ENCODE measurements around the gene PURB. TPM values are rescaled to one million over a fixed set of nuclear protein-coding genes. Genes with fewer than 3 reads are reported as not detected.

Gene PURB
- total and polyA plus RNA-seq, 10 of the 15 experiments (the other 5 are each of a cell fraction or from before 2014, with no cell fraction given) = 0.77 to 18.6 (median 8.9) TPM

DNA sequence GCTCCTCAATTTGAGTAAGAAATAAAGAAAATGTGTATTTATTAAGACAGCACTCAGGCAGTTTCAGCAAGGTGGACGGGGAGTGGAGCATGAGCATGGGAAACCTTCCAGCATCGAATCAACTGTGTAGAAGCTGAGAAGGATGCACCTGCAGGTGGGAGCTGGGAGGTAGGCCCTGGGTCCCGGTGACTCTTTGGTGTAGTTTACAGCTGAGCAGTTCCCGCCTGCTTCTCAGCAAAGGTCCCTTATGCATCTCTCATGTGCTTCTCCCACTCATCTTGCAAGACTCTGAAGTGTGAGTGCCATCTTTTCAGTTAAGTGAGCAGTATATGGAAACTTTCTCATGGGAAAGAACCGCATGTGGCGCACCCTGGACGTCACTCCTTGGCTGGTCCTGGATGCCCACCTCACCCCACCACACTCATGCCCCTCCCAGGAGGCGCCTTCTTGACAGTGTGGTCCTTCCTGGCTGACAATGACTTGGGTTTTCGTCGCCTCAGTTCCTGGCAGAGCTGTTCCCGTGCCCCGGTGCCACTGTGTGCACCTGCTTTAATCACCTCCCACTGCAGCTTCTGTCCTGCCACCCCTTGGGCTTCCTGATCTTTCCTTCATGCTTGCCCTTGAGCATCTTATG lies 19.8 kb upstream of the PURB start:
- FAIRE-seq (no peak), DNase-seq (ENCODE audit: low read depth, low spot score) (no peak), ATAC-seq (no peak)
- Histone ChIP-seq H2AFZ (ENCODE audit: control insufficient read depth, low read depth, low read length) (no peak overlapping the region), H3K9me3 (replicated peaks; ENCODE audit: control insufficient read depth, insufficient read depth, low read length) (no peaks in the 10 kb centered on the region), H3K4me1 (ENCODE audit: control insufficient read depth, insufficient read depth, low read length) (no peaks in the 10 kb centered on the region), H3K4me3 (no peak overlapping the region), H3K79me2 (ENCODE audit: control insufficient read depth, insufficient read depth, low read length) (no peaks in the 10 kb centered on the region), H4K20me1 (ENCODE audit: control insufficient read depth, insufficient read depth) (no peaks in the 10 kb centered on the region), H3K4me2 (ENCODE audit: control insufficient read depth, insufficient read depth) (no peak overlapping the region), H3K36me3 (ENCODE audit: control insufficient read depth in 2 of 2, insufficient read depth in 2 of 2, low read length in 1 of 2) (no peaks in the 10 kb centered on the region), H3K27ac (ENCODE audit: control insufficient read depth, insufficient read depth) (no peak overlapping the region), H3K9ac (ENCODE audit: control insufficient read depth, insufficient read depth, low read length) (no peak overlapping the region), H3K27me3 (replicated peaks in 1 of 2; ENCODE audit: control insufficient read depth in 2 of 2, insufficient read depth in 2 of 2, low read length in 1 of 2) (no peaks in the 10 kb centered on the region)
- ChIA-PET POLR2A (interaction anchor here (0.8 kb wide), 1 partner anchor 15 kb away, joined by 4 read pairs; no protein-coding TSS in a partner anchor), SMC1A (ENCODE audit: uncharacterized antibody, unreplicated experiment) (interaction anchor here (1.3 kb wide), 1 partner anchor 48 kb away, joined by 4 read pairs; no protein-coding TSS in a partner anchor), CTCF (interaction anchor here (0.8 to 1.4 kb wide), 4 partner anchors 10 to 50 kb away, joined by 3 to 7 read pairs (median 3); no protein-coding TSS in a partner anchor), RAD21 (ENCODE audit: unreplicated experiment) (interaction anchor here (0.5 to 1.2 kb wide), 3 partner anchors 35 to 324 kb away, joined by 3 to 4 read pairs (median 3); no protein-coding TSS in a partner anchor)
- 64% methylated on average over 12 of the region's 12 CpGs for WGBS (ENCODE audit: insufficient coverage, insufficient replicate concordance, low lambda C conversion rate, missing lambda C conversion rate)
- intact Hi-C loops (cut with micrococcal nuclease; ENCODE audit: unreplicated experiment) (no loop called here), in situ Hi-C loops (cut with MboI) (no loop called here)
- BruUV-seq (replicated peaks) = no TSS peak
- TF ChIP-seq ZZZ3 (IDR thresholded peaks at IDR 0.05; ENCODE audit: control insufficient read depth, insufficient read length, low read depth) (no peak), FOS (IDR thresholded peaks at IDR 0.05; ENCODE audit: borderline replicate concordance, extremely low read depth, insufficient read length) (no peak), BRCA1 (IDR thresholded peaks at IDR 0.05; ENCODE audit: low read depth, low read length) (no peak), RAD51 (IDR thresholded peaks at IDR 0.05) (no peak), TCF7 (IDR thresholded peaks at IDR 0.05; ENCODE audit: borderline replicate concordance) (no peak)

DNA sequence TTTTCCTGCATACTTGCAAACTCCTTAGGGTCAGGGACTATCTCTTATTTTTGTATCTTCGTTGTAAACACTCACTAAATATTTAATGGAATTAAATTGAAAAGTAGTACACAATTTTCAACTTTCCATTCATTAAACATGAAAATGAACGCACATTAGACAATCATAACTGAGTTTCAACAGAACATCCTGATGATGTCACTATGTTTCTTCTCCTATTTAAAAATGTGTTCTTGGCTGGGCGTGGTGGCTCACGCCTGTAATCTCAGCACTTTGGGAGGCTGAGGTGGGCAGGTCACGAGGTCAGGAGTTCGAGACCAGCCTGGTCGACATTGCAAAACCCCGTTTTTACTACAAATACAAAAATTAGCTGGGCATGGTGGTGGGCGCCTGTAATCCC lies 14.1 kb upstream of the PURB start:
- H3K79me2 ChIP-seq (ENCODE audit: control insufficient read depth, insufficient read depth, low read length) = no peaks in the 10 kb centered on the region
- H3K27ac ChIP-seq (ENCODE audit: control insufficient read depth, insufficient read depth) = no peak overlapping the region
- ChIA-PET POLR2A (no interaction called here), SMC1A (ENCODE audit: uncharacterized antibody, unreplicated experiment) (interaction anchor here (0.6 kb wide), 1 partner anchor 167 kb away, joined by 3 read pairs; no protein-coding TSS in a partner anchor), RAD21 (ENCODE audit: unreplicated experiment) (no interaction called here), CTCF (interaction anchor here (1.2 kb wide), 1 partner anchor 236 kb away, joined by 3 read pairs; no protein-coding TSS in a partner anchor)
- no peak overlapping the region for H3K4me2 ChIP-seq (ENCODE audit: control insufficient read depth, insufficient read depth)
- no peak overlapping the region for H2AFZ ChIP-seq (ENCODE audit: control insufficient read depth, low read depth, low read length)
- no peak for TF ChIP-seq SMAD5 (IDR thresholded peaks at IDR 0.05; ENCODE audit: low read depth)
- TF ChIP-seq BACH1 (IDR thresholded peaks at IDR 0.05; ENCODE audit: borderline replicate concordance) = no peak
- no peak for TF ChIP-seq SUPT20H (IDR thresholded peaks at IDR 0.05; ENCODE audit: borderline replicate concordance, control insufficient read depth, low read depth, low read length)
- no peak for TF ChIP-seq RUNX3 (IDR thresholded peaks at IDR 0.05; ENCODE audit: low read length)
- TF ChIP-seq TCF3 (IDR thresholded peaks at IDR 0.05; ENCODE audit: borderline replicate concordance, insufficient read depth, low read depth, low read length) = no peak
- TF ChIP-seq, protein P1, sequence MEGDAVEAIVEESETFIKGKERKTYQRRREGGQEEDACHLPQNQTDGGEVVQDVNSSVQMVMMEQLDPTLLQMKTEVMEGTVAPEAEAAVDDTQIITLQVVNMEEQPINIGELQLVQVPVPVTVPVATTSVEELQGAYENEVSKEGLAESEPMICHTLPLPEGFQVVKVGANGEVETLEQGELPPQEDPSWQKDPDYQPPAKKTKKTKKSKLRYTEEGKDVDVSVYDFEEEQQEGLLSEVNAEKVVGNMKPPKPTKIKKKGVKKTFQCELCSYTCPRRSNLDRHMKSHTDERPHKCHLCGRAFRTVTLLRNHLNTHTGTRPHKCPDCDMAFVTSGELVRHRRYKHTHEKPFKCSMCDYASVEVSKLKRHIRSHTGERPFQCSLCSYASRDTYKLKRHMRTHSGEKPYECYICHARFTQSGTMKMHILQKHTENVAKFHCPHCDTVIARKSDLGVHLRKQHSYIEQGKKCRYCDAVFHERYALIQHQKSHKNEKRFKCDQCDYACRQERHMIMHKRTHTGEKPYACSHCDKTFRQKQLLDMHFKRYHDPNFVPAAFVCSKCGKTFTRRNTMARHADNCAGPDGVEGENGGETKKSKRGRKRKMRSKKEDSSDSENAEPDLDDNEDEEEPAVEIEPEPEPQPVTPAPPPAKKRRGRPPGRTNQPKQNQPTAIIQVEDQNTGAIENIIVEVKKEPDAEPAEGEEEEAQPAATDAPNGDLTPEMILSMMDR (IDR thresholded peaks at IDR 0.05 in 2 of 3, conservative IDR thresholded peaks at IDR 0.05 in 1 of 3; ENCODE audit: control insufficient read depth in 2 of 3, extremely low read depth in 1 of 3, insufficient read depth in 1 of 3, low read depth in 3 of 3, low read length in 3 of 3) = no peak
- TF ChIP-seq E2F4 (IDR thresholded peaks at IDR 0.05; ENCODE audit: low read depth, low read length) = no peak
- no peak for TF ChIP-seq CBX3 (IDR thresholded peaks at IDR 0.05; ENCODE audit: borderline replicate concordance, low read depth)
- intact Hi-C loops (cut with micrococcal nuclease; ENCODE audit: unreplicated experiment) (no loop called here), in situ Hi-C loops (cut with MboI) (no loop called here)
- ATAC-seq (no peak), DNase-seq (ENCODE audit: low read depth, low spot score) (no peak), FAIRE-seq (no peak)
- no peaks in the 10 kb centered on the region for H3K27me3 ChIP-seq (replicated peaks in 1 of 2; ENCODE audit: control insufficient read depth in 2 of 2, insufficient read depth in 2 of 2, low read length in 1 of 2)
- no peaks in the 10 kb centered on the region for H3K36me3 ChIP-seq (ENCODE audit: control insufficient read depth in 2 of 2, insufficient read depth in 2 of 2, low read length in 1 of 2)
- 62% methylated on average over 9 of the region's 9 CpGs for WGBS (ENCODE audit: insufficient coverage, insufficient replicate concordance, low lambda C conversion rate, missing lambda C conversion rate)
- H3K9me3 ChIP-seq (replicated peaks; ENCODE audit: control insufficient read depth, insufficient read depth, low read length) = no peaks in the 10 kb centered on the region; the same call in 2 of the 3 replicates
- H3K4me3 ChIP-seq = no peak overlapping the region
- H3K4me1 ChIP-seq (ENCODE audit: control insufficient read depth, insufficient read depth, low read length) = no peaks in the 10 kb centered on the region
- H4K20me1 ChIP-seq (ENCODE audit: control insufficient read depth, insufficient read depth) = no peaks in the 10 kb centered on the region
- no peak overlapping the region for H3K9ac ChIP-seq (ENCODE audit: control insufficient read depth, insufficient read depth, low read length)
- BruUV-seq (replicated peaks) = no TSS peak
